BLaER1 treated with 17β-estradiol and CSF1 and Interleukin-3, amounts not matched to agents 10 nM and 100 nM (cell line): ENCODE data around the gene DEPDC4.
"Not testable (repeated sequence)": the region's sequence is repeated elsewhere in the genome, so short reads cannot be mapped to it uniquely, and the experiment has no call there.

ENCODE experiments used
- H3K27ac ChIP-seq, 11 experiments: shearing (Covaris generic); formaldehyde crosslinking; 2 replicates each; pipeline ENCODE4 v1.8.1; 2022
- H3K27me3 ChIP-seq, 11 experiments: shearing (Covaris generic); formaldehyde crosslinking; 2 replicates each; pipeline ENCODE4 v1.8.1; 2022
- H3K36me3 ChIP-seq, 11 experiments: shearing (Covaris generic); formaldehyde crosslinking; 2 replicates each; pipeline ENCODE4 v1.8.1; 2022
- H3K4me1 ChIP-seq, 10 experiments: shearing (Covaris generic); formaldehyde crosslinking; 2 replicates each; pipeline ENCODE4 v1.8.1; 2022
- H3K4me2 ChIP-seq, 11 experiments: shearing (Covaris generic); formaldehyde crosslinking; 2 replicates each; pipeline ENCODE4 v1.8.1; 2022
- H3K4me3 ChIP-seq, 10 experiments: shearing (Covaris generic); formaldehyde crosslinking; 2 replicates each; pipeline ENCODE4 v1.8.1; 2022
- H3K9ac ChIP-seq, 11 experiments: shearing (Covaris generic); formaldehyde crosslinking; 2 replicates each; pipeline ENCODE4 v1.8.1; 2022
- H3K9me3 ChIP-seq, 11 experiments: shearing (Covaris generic); formaldehyde crosslinking; replicated peaks in 1 of 11; 2 replicates each; pipeline ENCODE4 v1.8.1; 2022
- H4K20me1 ChIP-seq, 11 experiments: shearing (Covaris generic); formaldehyde crosslinking; 2 replicates each; pipeline ENCODE4 v1.8.1; 2022
- Cebpa-rat ChIP-seq, 11 experiments: shearing (Covaris generic); IDR thresholded peaks; 2 replicates each; pipeline ENCODE4 v1.8.1; 2022

The DEPDC4 gene

DNA sequence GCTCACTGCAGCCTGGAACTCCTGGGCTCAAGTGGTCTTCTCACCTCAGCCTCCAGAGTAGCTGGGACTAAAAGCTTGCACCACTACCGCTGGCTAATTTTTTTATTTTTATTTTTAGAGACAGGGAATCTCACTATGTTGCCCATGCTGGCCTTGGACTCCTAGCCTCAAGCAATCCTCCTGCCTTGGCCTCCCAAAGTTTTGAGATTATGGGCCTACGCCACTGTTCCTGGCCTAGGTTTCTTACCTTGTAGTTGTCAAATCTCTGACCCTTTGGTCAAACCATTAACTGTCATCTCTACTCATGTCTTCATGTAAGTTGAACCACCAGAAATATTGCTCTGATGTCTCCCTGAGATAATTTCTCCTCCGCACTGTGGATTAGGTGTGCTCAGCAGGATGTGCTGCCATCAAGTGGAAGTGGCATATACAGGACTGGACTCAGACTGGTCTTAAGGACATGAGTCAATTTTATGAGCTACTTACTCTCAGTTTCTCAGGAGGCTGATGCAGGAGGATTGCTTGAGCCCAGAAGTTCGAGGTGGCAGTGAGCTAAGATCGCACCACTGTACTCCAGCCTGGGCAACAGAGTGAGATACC is 37.7 kb downstream of the DEPDC4 start:
- H3K9me3 ChIP-seq = no peaks in the 10 kb centered on the region
- H4K20me1 ChIP-seq = no peaks in the 10 kb centered on the region
- H3K27ac ChIP-seq = peak overlapping the region in 1 of 11 experiments; percentile 26; a peak in 1 of 22 replicates
- 0 out of 22 replicates have a peak overlapping the region, but pooled peaks of 1 of the 11 experiments have one; percentile 8 for H3K9ac ChIP-seq
- H3K27me3 ChIP-seq = no peaks in the 10 kb centered on the region
- H3K4me3 ChIP-seq = no peak overlapping the region
- no peak for TF ChIP-seq Cebpa-rat (IDR thresholded peaks at IDR 0.05)
- H3K36me3 ChIP-seq = peaks cover 18 to 26% (median 19%) of the 10 kb centered on the region in 11 experiments
- peak overlapping the region in 1 of 11 experiments; percentile 26; a peak in 2 of 22 replicates for H3K4me2 ChIP-seq
- H3K4me1 ChIP-seq = peaks cover 0 to 11% (median 4%) of the 10 kb centered on the region in 10 experiments; a peak in 11 of 20 replicates

DNA sequence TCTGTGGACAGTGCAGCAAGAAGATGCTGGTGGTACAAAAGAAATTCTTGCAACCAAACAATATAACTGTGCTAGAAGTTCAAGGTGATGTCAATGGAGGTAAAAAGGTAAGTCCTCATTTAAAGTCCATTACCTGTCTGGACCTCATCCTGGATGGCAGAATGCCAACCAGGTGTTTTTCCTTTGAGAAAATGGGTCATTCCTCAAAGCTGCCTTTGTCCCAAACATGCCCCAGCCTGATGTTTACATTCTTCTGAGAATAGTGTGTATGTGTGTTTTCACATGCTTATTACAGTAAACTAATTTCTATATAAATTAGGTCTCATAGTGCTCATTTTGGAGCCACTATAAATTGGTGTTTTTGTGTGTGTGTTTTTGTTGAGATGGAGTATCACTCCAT is 41.4 kb downstream of the DEPDC4 start:
- H3K4me3 ChIP-seq = no peak overlapping the region
- no peak overlapping the region for H3K27ac ChIP-seq
- no peaks in the 10 kb centered on the region for H3K9me3 ChIP-seq
- H3K36me3 ChIP-seq = peaks cover 52 to 62% (median 56%) of the 10 kb centered on the region in 11 experiments
- no peak for TF ChIP-seq Cebpa-rat (IDR thresholded peaks at IDR 0.05)
- peaks cover 0 to 11% (median 4%) of the 10 kb centered on the region in 10 experiments; a peak in 11 of 20 replicates for H3K4me1 ChIP-seq
- H3K4me2 ChIP-seq = no peak overlapping the region
- no peaks in the 10 kb centered on the region for H3K27me3 ChIP-seq
- H3K9ac ChIP-seq = no peak overlapping the region
- no peaks in the 10 kb centered on the region for H4K20me1 ChIP-seq

DNA sequence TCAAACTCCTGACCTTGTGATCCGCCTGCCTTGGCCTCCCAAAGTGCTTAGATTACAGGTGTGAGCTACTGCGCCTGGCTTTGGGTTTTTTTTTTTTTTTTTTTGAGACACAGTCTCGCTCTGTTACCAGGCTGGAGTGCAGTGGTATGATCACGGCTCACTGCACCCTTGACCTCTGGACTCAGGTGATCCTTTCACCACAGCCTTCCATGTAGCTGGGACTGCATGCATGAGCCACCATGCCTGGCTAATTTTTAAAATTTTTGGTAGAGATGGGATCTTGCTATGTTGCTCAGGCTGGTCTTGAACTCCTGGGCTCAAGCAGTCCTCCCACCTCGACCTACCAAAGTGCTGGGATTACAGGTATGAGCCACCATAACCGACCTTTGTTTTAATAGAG is 44.7 kb downstream of the DEPDC4 start:
- not testable (repeated sequence) for H3K4me3 ChIP-seq, H3K9ac ChIP-seq, H3K27ac ChIP-seq, H4K20me1 ChIP-seq, H3K9me3 ChIP-seq, H3K4me2 ChIP-seq, H3K4me1 ChIP-seq, H3K27me3 ChIP-seq
- H3K36me3 ChIP-seq = peaks cover 76 to 95% (median 89%) of the 10 kb centered on the region in 11 experiments

DNA sequence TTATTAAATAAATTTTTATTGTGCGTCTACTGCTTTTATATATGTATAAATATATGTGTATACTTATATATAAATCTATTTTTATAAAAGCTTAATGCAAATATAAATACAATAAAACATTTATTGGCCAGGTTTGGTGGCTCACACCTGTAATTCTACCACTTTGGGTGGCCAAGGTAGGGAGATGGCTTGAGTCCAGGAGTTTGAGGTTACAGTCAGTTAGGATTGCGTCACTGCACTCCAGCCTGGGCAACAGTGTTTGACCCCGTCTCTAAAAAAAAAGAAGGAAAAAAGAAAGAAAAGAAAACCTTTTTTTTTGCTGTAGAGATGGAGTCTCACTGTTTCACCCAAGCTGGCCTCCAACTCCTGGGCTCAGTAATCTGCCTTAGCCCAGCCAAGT is 45.4 kb downstream of the DEPDC4 start:
- H3K27me3 ChIP-seq = no peaks in the 10 kb centered on the region
- H3K9ac ChIP-seq = no peak overlapping the region
- no peak overlapping the region for H3K4me3 ChIP-seq
- no peaks in the 10 kb centered on the region for H4K20me1 ChIP-seq
- H3K9me3 ChIP-seq = no peaks in the 10 kb centered on the region
- peak in 1 of 11 experiments; percentile 42; a peak in 1 of 22 replicates for TF ChIP-seq Cebpa-rat (IDR thresholded peaks at IDR 0.05)
- H3K36me3 ChIP-seq = peaks cover 77 to 98% (median 92%) of the 10 kb centered on the region in 11 experiments
- no peaks in the 10 kb centered on the region for H3K4me1 ChIP-seq
- H3K4me2 ChIP-seq = no peak overlapping the region
- H3K27ac ChIP-seq = no peak overlapping the region

DNA sequence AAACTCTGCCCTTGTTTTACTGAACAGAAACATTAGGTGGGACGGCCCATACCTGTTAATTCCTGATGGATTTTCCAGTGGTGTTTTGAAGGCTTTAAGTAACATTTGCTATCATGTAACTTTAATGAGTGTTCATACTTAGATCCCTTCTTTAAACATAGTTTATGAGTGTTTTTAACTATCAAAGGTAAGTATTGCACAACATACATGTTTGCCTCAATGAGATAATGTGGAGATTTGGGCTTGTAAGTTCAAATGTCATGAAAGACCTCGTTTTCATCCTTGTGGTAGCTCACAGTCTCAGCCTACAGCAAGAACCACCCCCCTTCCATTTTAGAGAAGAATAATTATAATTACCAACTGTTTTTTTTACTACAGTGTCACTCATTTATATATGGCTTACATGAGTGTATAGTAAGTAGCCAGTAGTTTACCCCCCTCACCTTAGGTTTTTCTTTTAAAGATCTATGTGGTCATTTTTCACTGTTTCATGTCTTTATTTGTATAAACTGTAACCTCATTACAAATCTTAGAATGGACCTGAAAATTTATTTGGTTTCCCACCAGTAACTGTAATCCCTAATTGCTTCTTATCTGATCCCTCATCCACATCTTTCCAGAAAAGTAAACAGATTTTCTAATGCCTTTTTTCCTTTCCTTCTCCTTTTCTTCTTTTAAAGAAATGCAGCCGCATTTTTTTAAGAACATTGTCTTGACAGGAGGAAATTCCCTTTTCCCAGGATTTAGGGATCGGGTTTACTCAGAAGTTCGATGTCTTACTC is 47.4 kb downstream of the DEPDC4 start:
- Histone ChIP-seq H3K4me1 (peaks cover 0 to 8% (median 5%) of the 10 kb centered on the region in 10 experiments; a peak in 10 of 20 replicates), H3K27ac (no peak overlapping the region), H3K9ac (no peak overlapping the region), H3K4me2 (no peak overlapping the region), H4K20me1 (no peaks in the 10 kb centered on the region), H3K4me3 (no peak overlapping the region), H3K36me3 (peaks cover 71 to 99% (median 89%) of the 10 kb centered on the region in 11 experiments), H3K27me3 (no peaks in the 10 kb centered on the region), H3K9me3 (no peaks in the 10 kb centered on the region)
- TF ChIP-seq Cebpa-rat (IDR thresholded peaks at IDR 0.05) = peak in 3 of 11 experiments; percentile 9 to 54 (median 48); a peak in 2 of 22 replicates

DNA sequence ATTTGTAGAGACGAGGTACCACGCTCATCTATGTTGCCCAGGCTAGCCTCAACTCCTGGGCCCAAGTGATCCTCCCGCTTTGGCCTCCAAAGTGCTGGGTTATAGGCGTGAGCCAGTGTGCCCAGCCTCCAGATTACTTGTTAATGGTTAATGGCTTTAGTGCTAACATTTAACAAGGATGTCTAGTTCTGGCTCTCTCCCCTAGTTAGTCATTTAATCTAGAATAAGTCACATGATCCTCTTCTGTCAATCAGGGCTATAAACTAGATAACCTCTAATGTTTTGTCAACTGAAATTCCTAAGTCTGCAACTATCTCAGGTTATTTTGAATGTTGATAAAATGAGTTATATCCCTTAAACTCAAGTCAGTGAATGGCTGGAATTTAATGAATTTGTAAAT is 50.5 kb downstream of the DEPDC4 start:
- no peak overlapping the region for H3K4me2 ChIP-seq
- no peak overlapping the region for H3K27ac ChIP-seq
- H3K36me3 ChIP-seq = peaks cover 57 to 99% (median 88%) of the 10 kb centered on the region in 11 experiments
- no peak for TF ChIP-seq Cebpa-rat (IDR thresholded peaks at IDR 0.05)
- no peak overlapping the region for H3K4me3 ChIP-seq
- no peak overlapping the region for H3K9ac ChIP-seq
- no peaks in the 10 kb centered on the region for H4K20me1 ChIP-seq
- peaks cover 0 to 11% (median 8%) of the 10 kb centered on the region in 10 experiments; a peak in 10 of 20 replicates for H3K4me1 ChIP-seq
- H3K9me3 ChIP-seq = no peaks in the 10 kb centered on the region
- no peaks in the 10 kb centered on the region for H3K27me3 ChIP-seq

DNA sequence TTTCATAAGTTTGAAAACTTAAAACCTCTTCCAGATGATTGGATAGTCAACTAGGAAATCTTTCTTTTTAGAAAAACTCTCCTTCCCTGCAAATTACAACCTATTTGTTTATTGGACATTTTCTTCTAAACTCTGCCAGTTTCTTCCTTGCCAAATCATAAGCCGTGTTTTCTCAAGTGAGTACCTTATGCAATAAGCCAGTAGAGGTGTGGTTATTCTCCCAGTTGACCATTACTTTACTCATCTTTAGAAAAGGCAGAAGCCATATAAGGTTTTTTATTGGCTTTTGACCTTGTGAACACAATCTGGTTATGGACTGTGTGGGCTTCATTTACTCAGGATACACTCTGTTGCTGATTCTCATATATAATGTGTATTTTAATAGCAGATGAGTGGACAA is 51.7 kb downstream of the DEPDC4 start:
- no peak for TF ChIP-seq Cebpa-rat (IDR thresholded peaks at IDR 0.05)
- Histone ChIP-seq H4K20me1 (no peaks in the 10 kb centered on the region), H3K4me3 (no peak overlapping the region), H3K9me3 (no peaks in the 10 kb centered on the region), H3K27me3 (no peaks in the 10 kb centered on the region), H3K4me1 (peaks cover 0 to 11% (median 8%) of the 10 kb centered on the region in 10 experiments; a peak in 10 of 20 replicates), H3K27ac (peak overlapping the region in 1 of 11 experiments; percentile 1; a peak in 1 of 22 replicates), H3K4me2 (peak overlapping the region in 1 of 11 experiments; percentile 47; a peak in 2 of 22 replicates), H3K9ac (no peak overlapping the region), H3K36me3 (peaks cover 60 to 99% (median 89%) of the 10 kb centered on the region in 11 experiments)

DNA sequence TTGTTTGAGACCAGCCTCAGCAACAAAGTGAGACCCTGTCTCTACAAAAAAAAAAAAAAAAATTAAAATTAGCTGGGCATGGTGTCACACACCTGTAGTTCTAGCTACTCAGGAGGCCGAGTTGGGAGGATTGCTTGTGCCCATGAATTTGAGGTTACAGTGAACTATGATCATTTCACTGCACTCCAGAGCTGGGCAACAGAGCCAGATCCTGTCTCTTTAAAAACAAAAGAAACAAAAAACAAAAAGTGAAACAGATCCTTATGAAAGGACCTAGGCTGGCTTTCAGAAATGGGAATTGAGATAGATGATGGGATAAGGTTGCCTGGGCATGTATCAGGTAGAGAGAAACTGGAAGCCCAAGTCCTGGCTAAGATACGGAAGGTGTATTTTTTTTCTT is 52.4 kb downstream of the DEPDC4 start:
- Histone ChIP-seq H4K20me1 (no peaks in the 10 kb centered on the region; a peak in 1 of 22 replicates), H3K9ac (0 out of 22 replicates have a peak overlapping the region, but pooled peaks of 1 of the 11 experiments have one; percentile 37), H3K4me2 (peak overlapping the region in 4 of 11 experiments; percentile 9 to 47 (median 18); a peak in 4 of 22 replicates), H3K27ac (peak overlapping the region in 1 of 11 experiments; percentile 1; a peak in 1 of 22 replicates), H3K36me3 (peaks cover 59 to 99% (median 89%) of the 10 kb centered on the region in 11 experiments), H3K9me3 (no peaks in the 10 kb centered on the region), H3K4me3 (no peak overlapping the region), H3K4me1 (peaks cover 0 to 11% (median 8%) of the 10 kb centered on the region in 10 experiments; a peak in 10 of 20 replicates), H3K27me3 (no peaks in the 10 kb centered on the region)
- no peak for TF ChIP-seq Cebpa-rat (IDR thresholded peaks at IDR 0.05)
